Stimulated activated CD4-positive, alpha-beta T cell treated with anti-CD3 and anti-CD28 coated beads, Interleukin-1b, Interleukin-23, amount 100 ng/mL, for 1 hour (primary cell): ENCODE results near the gene ASTN1.

Experiments used
- DNase-seq, 2 donors: peaks; one replicate each; pipeline ENCODE4 v3.0.0-alpha.2; 2020; ENCODE audit warnings: low read depth in 2 of 2

ASTN1 gene

DNA sequence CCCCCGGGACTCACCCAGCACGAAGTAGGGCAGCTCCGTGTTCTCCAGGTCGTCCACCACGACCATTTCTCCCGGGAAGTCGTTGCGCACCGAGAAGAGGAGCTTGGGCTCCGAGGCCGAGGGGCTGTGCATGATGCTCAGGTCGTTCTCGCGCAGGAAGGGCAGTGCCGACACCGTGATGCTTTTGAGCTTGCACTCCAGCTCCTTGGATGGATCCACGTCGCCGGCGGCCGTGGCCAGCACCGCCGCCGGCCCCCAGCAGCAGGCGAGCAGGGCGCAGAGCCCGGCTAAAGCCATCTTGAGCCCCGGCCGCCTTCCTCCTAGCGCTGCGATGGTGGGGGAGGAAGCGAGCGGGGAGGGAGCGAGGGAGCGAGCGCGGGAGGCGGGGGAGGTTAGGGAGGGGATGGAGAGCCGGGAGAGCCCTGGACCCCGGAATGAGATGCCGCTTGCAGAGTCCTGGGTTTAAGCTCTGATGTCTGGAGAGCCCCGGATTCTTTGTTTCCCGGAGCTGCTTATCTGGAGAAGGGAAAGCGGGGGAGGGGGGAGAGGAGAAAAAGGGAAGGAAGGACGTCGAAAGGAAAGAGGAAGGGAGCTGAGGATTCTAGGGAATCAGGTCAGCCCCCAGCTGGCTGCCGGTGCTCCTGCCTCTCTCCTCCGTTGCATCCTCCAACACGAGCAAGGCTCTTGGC lies at the start of gene ASTN1:
Gene ASTN1, minus strand, starts transcription at position 333 of the 689 bp plus-strand sequence. Its CDS starts 36 bp downstream, at position 297.
- DNase-seq = no peak

- DNase-seq = no peak
Observed at GRCh38 chr1:177211231-177211630, 46.7 kb upstream of the ASTN1 start.

DNA sequence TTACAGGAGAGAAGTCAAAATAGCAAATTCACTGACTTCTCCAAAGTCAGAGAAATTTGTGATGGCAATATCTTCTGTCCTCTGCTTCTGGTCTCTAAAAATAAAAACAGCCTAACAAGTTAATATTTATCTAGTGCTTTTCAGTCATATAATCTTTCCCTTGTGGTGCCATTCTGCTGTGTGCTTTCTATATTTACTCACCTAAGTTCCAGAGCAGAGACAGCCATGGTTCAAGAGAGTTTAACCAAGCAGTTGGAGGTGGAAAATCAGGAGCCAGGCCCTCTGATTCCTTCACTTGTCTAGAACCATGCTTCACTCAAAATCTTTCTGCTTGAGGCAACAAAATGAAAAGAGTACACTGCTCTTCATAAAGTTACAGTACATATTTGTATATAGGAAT lies 45.6 kb upstream of the ASTN1 start:
- DNase-seq = no peak

DNA sequence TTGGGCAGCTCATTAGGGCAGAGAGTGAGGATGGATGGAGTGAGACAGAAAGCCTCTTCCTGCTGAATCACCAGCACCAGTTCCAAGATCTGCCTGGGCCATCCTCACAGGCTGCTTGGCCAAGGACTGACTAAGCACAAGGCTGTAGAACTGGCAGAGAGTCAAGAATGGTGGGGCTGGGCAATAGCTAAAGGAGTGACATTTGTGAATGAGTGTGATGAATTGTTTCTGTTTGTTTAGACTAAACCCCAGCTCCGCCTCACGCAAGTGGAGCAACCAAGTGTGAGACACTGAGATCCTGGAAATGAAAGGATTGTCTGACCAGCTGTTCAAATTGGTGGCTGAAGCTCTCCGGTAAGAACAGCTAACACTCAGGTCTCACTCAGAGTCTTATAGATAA lies 44.8 kb upstream of the ASTN1 start:
- DNase-seq = no peak

- DNase-seq = no peak
Observed at GRCh38 chr1:177208920-177209319, 44.4 kb upstream of the ASTN1 start.

- DNase-seq = no peak
Observed at GRCh38 chr1:177206831-177207355, 42.4 kb upstream of the ASTN1 start.

- DNase-seq = no peak
Observed at GRCh38 chr1:177200290-177200689, 35.8 kb upstream of the ASTN1 start.

DNA sequence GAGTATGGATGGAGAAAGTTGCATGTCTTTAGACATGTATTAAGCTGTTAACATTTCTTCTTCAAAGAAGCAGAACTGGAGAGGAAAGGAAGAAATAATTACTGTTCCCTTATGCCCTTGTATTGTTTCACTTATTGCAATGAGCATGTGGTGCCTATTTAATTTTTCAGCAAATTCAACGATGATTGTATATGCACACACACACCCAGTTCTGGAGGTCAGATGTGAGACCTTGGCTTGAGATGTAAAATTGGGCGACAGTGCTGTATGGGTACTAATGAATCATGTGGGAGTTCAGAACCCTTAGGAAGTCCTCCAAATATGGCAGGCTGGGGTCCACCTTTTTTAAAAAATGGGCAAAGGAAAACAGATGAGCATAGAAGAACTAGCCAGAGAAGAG lies 33.7 kb upstream of the ASTN1 start:
- DNase-seq = no peak

DNA sequence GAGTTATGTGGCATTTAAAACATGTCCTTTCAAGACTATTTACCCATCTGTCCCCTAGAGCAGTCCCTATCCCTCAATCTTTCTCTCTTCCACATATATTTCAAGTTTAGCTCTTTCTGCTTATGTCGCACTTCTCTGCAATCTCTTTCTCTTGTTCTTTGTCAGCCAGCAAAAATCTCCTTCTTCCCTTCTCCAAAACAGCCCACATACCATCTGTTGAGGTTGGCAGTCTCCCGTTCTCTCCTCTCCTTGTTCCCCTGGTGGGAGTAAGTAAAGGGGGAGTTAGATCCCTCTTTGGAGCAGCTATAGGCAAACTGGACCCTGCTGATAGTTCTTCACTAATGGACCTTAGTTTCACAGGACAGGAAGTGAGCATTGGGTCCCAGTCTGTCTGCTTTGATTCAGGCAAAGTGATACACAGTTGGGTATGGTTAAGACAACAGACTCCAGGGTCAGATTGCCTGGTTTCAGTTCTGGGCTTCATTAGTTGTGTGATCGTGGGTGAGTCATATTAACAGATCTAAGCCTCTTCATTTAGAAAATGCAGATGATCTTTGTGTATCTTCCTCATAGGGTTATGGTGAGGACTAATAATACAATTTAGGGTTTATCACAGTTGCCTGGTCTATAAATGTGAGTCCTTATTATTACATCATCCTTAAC lies 25.9 kb upstream of the ASTN1 start:
- DNase-seq = no peak

DNA sequence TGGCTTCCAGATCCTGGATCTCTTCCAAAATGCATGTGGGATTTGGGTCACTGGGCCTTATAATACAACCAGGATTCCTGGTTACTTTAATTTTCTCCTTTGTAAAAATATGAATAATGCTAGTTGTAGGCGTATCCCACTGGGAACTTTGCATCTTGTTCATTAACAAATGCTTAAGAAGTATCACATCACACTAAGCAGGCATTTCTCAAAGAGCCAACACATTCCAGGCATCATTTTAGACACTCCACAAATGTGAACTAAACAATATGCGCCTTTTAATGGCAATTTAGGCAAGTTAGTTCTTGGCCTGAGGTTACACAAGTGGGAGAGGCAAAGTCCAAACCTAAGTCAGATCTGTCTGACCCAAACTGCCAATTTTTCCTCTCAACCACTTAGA lies 22.1 kb upstream of the ASTN1 start:
- DNase-seq = no peak

GRCh38 chr1:177185209-177185608 lies 20.7 kb upstream of the ASTN1 start:
- DNase-seq = no peak

GRCh38 chr1:177183836-177184235 lies 19.3 kb upstream of the ASTN1 start:
- DNase-seq = no peak

DNA sequence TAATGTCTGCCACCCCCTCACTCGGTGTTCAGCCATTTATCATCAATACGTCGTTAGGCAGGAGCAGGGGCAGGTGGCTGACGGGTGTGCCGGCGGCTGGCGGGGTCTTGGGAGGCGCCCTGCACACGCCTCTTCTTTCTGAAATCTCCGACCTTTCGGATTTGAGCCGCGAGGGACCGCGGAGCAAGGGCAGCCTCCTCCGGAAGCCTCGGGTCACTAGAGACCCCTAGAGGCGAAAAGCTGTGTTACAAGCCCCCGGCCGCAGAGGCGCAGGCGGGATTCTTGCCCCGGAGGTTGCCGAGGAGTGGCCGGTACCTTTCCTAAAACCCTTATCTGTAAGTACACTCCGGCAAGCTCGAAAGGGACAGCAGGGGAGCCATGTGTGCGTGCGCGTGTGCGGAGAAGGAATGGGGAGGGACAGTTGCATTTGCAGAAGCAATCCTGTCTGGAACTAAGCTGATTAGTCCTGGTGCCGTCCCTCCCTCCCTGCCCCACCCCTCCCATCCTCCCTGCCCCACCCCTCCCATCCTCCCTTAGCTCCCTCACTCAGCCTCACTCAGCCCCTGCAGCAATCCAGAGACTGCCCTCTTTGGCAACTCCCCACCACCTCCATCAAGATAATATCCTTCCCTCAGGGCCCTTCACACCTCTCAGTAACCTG lies 17.2 kb upstream of the ASTN1 start:
- peak in 1 of 2 donors; percentile 5 for DNase-seq

DNA sequence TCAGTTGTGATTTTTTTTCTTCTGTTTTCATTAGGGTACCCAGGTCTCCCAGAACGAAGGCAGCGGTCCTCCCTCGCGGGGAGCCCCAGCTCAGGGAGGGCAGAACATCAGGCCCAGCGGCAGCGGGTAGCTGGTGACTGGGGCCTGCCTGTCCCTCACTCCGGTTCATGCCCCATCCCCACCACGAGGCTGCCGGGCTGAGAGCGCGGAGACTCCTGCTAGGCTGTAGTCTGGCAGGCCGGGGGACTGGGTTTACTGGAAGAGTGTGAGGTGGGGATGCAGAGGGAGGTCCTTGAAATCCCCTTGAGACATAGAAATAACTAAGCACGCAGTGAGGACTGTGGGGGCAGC lies 16.7 kb upstream of the ASTN1 start:
- DNase-seq = no peak

GRCh38 chr1:177174921-177175634 lies 10.6 kb upstream of the ASTN1 start:
- no peak for DNase-seq

GRCh38 chr1:177173976-177174375 lies 9.5 kb upstream of the ASTN1 start:
- no peak for DNase-seq

DNA sequence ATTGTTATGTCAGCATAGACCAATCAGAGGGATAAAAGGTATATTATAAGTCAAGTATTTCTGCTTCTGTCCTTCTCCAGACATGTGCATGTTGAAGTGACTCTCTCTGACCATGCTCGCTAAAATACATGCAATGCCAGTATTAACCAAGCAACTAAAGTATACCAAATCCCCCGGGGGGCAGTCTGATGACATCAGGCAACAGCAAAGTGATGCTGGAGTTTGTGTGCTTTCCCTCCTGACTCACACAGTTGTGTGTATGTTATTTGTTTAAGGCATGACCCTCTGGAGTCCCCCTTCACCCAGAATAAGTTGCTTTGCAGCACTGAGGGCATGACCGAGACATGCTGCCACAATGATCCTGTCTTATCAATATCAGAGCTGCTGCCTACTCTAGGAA lies 8.4 kb upstream of the ASTN1 start:
- DNase-seq = no peak

- DNase-seq = no peak
Observed at GRCh38 chr1:177172272-177172671, 7.8 kb upstream of the ASTN1 start.

- DNase-seq = no peak
Observed at GRCh38 chr1:177171536-177172123, 7.1 kb upstream of the ASTN1 start.

DNA sequence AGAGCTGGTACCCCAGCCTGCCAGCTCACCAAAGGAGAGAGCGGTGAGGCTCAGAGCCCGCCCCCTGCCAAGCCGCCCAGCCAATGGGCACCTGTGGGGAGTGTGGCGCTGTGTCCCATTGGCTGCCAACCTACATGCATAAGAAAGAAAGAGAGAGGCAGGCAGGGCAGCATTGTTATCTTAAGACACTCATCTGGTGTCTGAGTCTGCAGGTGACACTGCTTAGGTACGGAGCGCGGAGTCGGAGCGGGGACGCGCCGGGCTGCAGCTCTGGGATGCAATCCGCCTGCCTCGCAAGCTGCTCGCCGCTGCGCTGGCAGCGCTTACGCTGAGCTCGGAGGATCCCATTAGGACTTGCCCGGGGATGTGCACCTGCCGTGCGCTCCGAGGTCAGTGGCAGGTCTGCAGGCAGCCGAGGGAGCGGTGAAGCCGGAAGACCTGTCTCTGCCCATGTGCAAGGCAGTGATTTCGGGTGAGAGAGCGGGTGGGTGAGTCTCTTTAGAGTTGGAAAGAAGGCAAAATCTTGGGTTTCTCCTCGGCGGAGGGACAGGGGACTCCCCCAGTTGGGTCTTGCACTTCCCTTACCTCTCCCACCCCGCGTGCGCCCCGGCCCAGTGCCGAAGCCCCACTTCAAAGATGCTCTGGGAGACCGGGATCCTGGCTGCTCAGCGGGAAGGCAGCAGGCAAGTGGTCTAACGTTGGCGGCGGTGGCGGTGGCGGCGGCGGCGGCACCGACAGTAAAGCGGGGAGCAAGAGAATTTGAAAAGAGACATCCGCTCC lies 6.4 kb upstream of the ASTN1 start, which contains the start of gene BRINP2:
Gene BRINP2, plus strand, starts transcription at position 203 of the 780 bp plus-strand sequence. CDS start 58,919 bp downstream, outside the sequence.
- no peak for DNase-seq

- DNase-seq = no peak
Observed at GRCh38 chr1:177165069-177165439, 542 bp upstream of the ASTN1 start.
